H1 (cell line): Measurements from ENCODE around the gene CDK15. TPM values are rescaled to one million over a fixed set of nuclear protein-coding genes. Genes with fewer than 3 reads are reported as not detected.

Experiments used
- CTCF ChIA-PET: fragments of 300-600 bp; sonication (Branson Sonifier 250); formaldehyde crosslinking; loops from one replicate; lab custom pipeline; 2021; ENCODE audit not compliant: partially characterized antibody; lab: Charles Lee
- POLR2A ChIA-PET: fragments of 300-600 bp; sonication (Branson Sonifier 250); formaldehyde crosslinking; loops from one replicate; lab custom pipeline; 2021; ENCODE audit warnings: inconsistent platforms; ENCODE audit not compliant: partially characterized antibody; lab: Charles Lee
- DNase-seq, 2 experiments: peaks; one replicate each; pipeline versions ENCODE4 v3.0.0 to v3.0.0-alpha.2; 2010 to 2022; ENCODE audit warnings: low spot score in 2 of 2, low read depth in 1 of 2, mixed read lengths in 1 of 2
- FAIRE-seq: peaks from 2 replicates; lab custom pipeline; 2011; peaks lifted over from hg19 to GRCh38; lab: Jason Lieb, UNC
- H2AFZ ChIP-seq: 2 replicates; pipeline ENCODE4 v1.8.1; 2012; ENCODE audit warnings: low read length, inconsistent platforms
- H2AK5ac ChIP-seq: 2 replicates; pipeline ENCODE4 v1.6.1; 2013; ENCODE audit warnings: low read depth, low read length
- H2BK120ac ChIP-seq: replicated peaks from 2 replicates; pipeline ENCODE3; 2013; ENCODE audit warnings: low read depth, low read length, inconsistent platforms
- H2BK12ac ChIP-seq: 2 replicates; pipeline ENCODE4 v1.6.1; 2013; ENCODE audit warnings: low read depth, low read length
- H2BK15ac ChIP-seq: 2 replicates; pipeline ENCODE4 v1.6.1; 2013; ENCODE audit warnings: low read length
- H2BK20ac ChIP-seq: 2 replicates; pipeline ENCODE4 v1.6.1; 2013; ENCODE audit warnings: low read length
- H2BK5ac ChIP-seq: 2 replicates; pipeline ENCODE4 v1.6.1; 2013; ENCODE audit warnings: low read depth, low read length
- H3K14ac ChIP-seq: 2 replicates; pipeline ENCODE4 v1.6.1; 2013; ENCODE audit warnings: inconsistent platforms; ENCODE audit not compliant: insufficient read length
- H3K18ac ChIP-seq: 2 replicates; pipeline ENCODE4 v1.6.1; 2013; ENCODE audit warnings: low read length; ENCODE audit errors: extremely low read depth
- H3K23ac ChIP-seq: 2 replicates; pipeline ENCODE4 v1.6.1; 2013; ENCODE audit warnings: inconsistent platforms; ENCODE audit not compliant: insufficient read length
- H3K23me2 ChIP-seq: 2 replicates; pipeline ENCODE4 v1.6.1; 2013; ENCODE audit warnings: low read depth, low read length
- H3K27ac ChIP-seq: 2 replicates; pipeline ENCODE4 v1.6.1; 2011; ENCODE audit warnings: low read depth, low read length, inconsistent platforms
- H3K27me3 ChIP-seq, 4 experiments: replicated peaks in 1 of 4; 1 replicate in 1 of 4; 2 replicates in 3 of 4; pipeline versions ENCODE4 v1.6.1 to v1.8.1; 2011 to 2013; ENCODE audit warnings: low read length in 3 of 4, mild to moderate bottlenecking in 3 of 4, inconsistent platforms in 2 of 4, mixed read lengths in 2 of 4, moderate library complexity in 1 of 4; ENCODE audit not compliant: control insufficient read depth in 3 of 4, insufficient read depth in 3 of 4; ENCODE audit errors: extremely low read depth in 1 of 4
- H3K36me3 ChIP-seq, 4 experiments: 2 replicates each; pipeline versions ENCODE4 v1.6.1 to v1.8.1; 2011 to 2013; ENCODE audit warnings: mild to moderate bottlenecking in 4 of 4, low read length in 3 of 4, moderate library complexity in 2 of 4, control low read depth in 1 of 4, inconsistent platforms in 1 of 4; ENCODE audit not compliant: insufficient read depth in 4 of 4, control insufficient read depth in 2 of 4
- H3K4ac ChIP-seq: replicated peaks from 2 replicates; pipeline ENCODE3; 2013; ENCODE audit warnings: low read length, low read depth, mixed read lengths, inconsistent platforms; ENCODE audit not compliant: insufficient read length
- H3K4me1 ChIP-seq, 4 experiments: replicated peaks in 1 of 4; 1 replicate in 1 of 4; 2 replicates in 3 of 4; pipeline versions ENCODE4 v1.6.1 to v1.8.1; 2011 to 2013; ENCODE audit warnings: low read length in 3 of 4, inconsistent platforms in 2 of 4, mixed read lengths in 1 of 4; ENCODE audit not compliant: insufficient read depth in 4 of 4, control insufficient read depth in 3 of 4
- H3K4me2 ChIP-seq, 2 experiments: 2 replicates each; pipeline versions ENCODE4 v1.6.1 to v1.8.1; 2011 to 2013; ENCODE audit warnings: low read depth in 2 of 2, low read length in 2 of 2, control low read depth in 1 of 2, inconsistent platforms in 1 of 2, mild to moderate bottlenecking in 1 of 2; ENCODE audit not compliant: insufficient read depth in 1 of 2
- H3K4me3 ChIP-seq, 4 experiments: fragments of 200-600, 300-600 bp in 1 of 4; sonication (generic), shearing (Covaris generic), sonication (Bioruptor Twin) in 1 of 4; 2 replicates each; pipeline versions ENCODE4 v1.5.1 to v1.8.1; 2011 to 2016; ENCODE audit warnings: low read length in 4 of 4, low read depth in 3 of 4, control low read depth in 2 of 4, inconsistent platforms in 2 of 4, mild to moderate bottlenecking in 2 of 4, mixed read lengths in 1 of 4, moderate library complexity in 1 of 4; ENCODE audit not compliant: insufficient read depth in 2 of 4; ENCODE audit errors: extremely low read depth in 1 of 4
- H3K56ac ChIP-seq: replicated peaks from 2 replicates; pipeline ENCODE3; 2013; ENCODE audit warnings: low read depth, mild to moderate bottlenecking, mixed read lengths, low read length, inconsistent platforms; ENCODE audit not compliant: insufficient read length
- H3K79me1 ChIP-seq: 2 replicates; pipeline ENCODE4 v1.6.1; 2013; ENCODE audit warnings: low read depth, low read length, control low read depth
- H3K79me2 ChIP-seq, 2 experiments: 2 replicates each; pipeline versions ENCODE4 v1.6.1 to v1.8.1; 2012 to 2013; ENCODE audit warnings: low read length in 2 of 2, mild to moderate bottlenecking in 2 of 2, inconsistent platforms in 1 of 2; ENCODE audit not compliant: insufficient read depth in 2 of 2, control insufficient read depth in 1 of 2
- H3K9ac ChIP-seq, 4 experiments: replicated peaks in 1 of 4; 1 replicate in 1 of 4; 2 replicates in 3 of 4; pipeline versions ENCODE4 v1.6.1 to v1.8.1; 2011 to 2013; ENCODE audit warnings: low read depth in 3 of 4, low read length in 3 of 4, control low read depth in 2 of 4, mild to moderate bottlenecking in 2 of 4, moderate library complexity in 2 of 4, inconsistent platforms in 1 of 4; ENCODE audit errors: extremely low read depth in 1 of 4
- H3K9me3 ChIP-seq, 2 experiments: 2 replicates each; pipeline versions ENCODE4 v1.6.1 to v1.8.1; 2012 to 2013; ENCODE audit warnings: mild to moderate bottlenecking in 2 of 2, moderate library complexity in 2 of 2, control low read depth in 1 of 2, inconsistent platforms in 1 of 2, low read depth in 1 of 2, low read length in 1 of 2, mixed read lengths in 1 of 2; ENCODE audit not compliant: insufficient read depth in 2 of 2
- H4K20me1 ChIP-seq, 2 experiments: replicated peaks in 1 of 2; 2 replicates each; pipeline versions ENCODE3 to v1.8.1; 2011 to 2013; ENCODE audit warnings: inconsistent platforms in 2 of 2, low read length in 2 of 2, mild to moderate bottlenecking in 1 of 2; ENCODE audit not compliant: insufficient read depth in 2 of 2, control insufficient read depth in 1 of 2
- H4K5ac ChIP-seq: 2 replicates; pipeline ENCODE4 v1.6.1; 2013; ENCODE audit warnings: low read length, low read depth, mixed read lengths, inconsistent platforms; ENCODE audit not compliant: insufficient read length
- H4K8ac ChIP-seq: 2 replicates; pipeline ENCODE4 v1.8.0; 2013; ENCODE audit warnings: mild to moderate bottlenecking, moderate library complexity, low read length, inconsistent platforms; ENCODE audit not compliant: insufficient read depth; ENCODE audit errors: extremely low read depth
- H4K91ac ChIP-seq: replicated peaks from 2 replicates; pipeline ENCODE3; 2013; ENCODE audit warnings: low read length, mixed read lengths, inconsistent platforms; ENCODE audit not compliant: insufficient read length
- CHD2 ChIP-seq: IDR thresholded peaks from 2 replicates; pipeline ENCODE4 v1.6.1; 2012; ENCODE audit warnings: low read length, improper control_type of control experiment
- CTCF ChIP-seq, 3 experiments: IDR thresholded peaks; 1 replicate in 2 of 3; 2 replicates in 1 of 3; pipeline versions ENCODE4 v1.5.1 to v1.6.1; 2011; ENCODE audit warnings: low read length in 3 of 3, mild to moderate bottlenecking in 3 of 3, inconsistent platforms in 2 of 3, low read depth in 1 of 3, moderate library complexity in 1 of 3; ENCODE audit not compliant: insufficient read depth in 1 of 3; ENCODE audit errors: control extremely low read depth in 1 of 3
- KDM1A ChIP-seq: fragments of 200-600, 300-600 bp; sonication (generic); IDR thresholded peaks from 2 replicates; pipeline ENCODE4 v1.7.1; 2016; ENCODE audit warnings: mild to moderate bottlenecking, low read length, borderline replicate concordance
- MAX ChIP-seq: IDR thresholded peaks from 2 replicates; pipeline ENCODE4 v1.6.1; 2012; ENCODE audit warnings: inconsistent platforms
- RAD21 ChIP-seq, 2 experiments: IDR thresholded peaks in 1 of 2; conservative IDR thresholded peaks in 1 of 2; 2 replicates each; pipeline ENCODE4 v1.6.1; 2011; ENCODE audit warnings: low read depth in 2 of 2, low read length in 2 of 2, improper control_type of control experiment in 1 of 2, inconsistent platforms in 1 of 2, mild to moderate bottlenecking in 1 of 2, moderate library complexity in 1 of 2
- SIN3A ChIP-seq, 2 experiments: IDR thresholded peaks in 1 of 2; conservative IDR thresholded peaks in 1 of 2; 2 replicates each; pipeline ENCODE4 v1.6.1; 2011 to 2012; ENCODE audit warnings: low read length in 2 of 2, improper control_type of control experiment in 1 of 2, low read depth in 1 of 2, mild to moderate bottlenecking in 1 of 2
- SP2 ChIP-seq: IDR thresholded peaks from 2 replicates; pipeline ENCODE4 v1.6.1; 2012; ENCODE audit warnings: mild to moderate bottlenecking, low read length, inconsistent platforms
- TCF12 ChIP-seq: IDR thresholded peaks from 2 replicates; pipeline ENCODE4 v1.6.1; 2011; ENCODE audit warnings: low read depth, mild to moderate bottlenecking, low read length
- TEAD4 ChIP-seq: IDR thresholded peaks from 2 replicates; pipeline ENCODE4 v1.6.1; 2012; ENCODE audit warnings: low read depth, low read length, inconsistent platforms, mixed read lengths
- WGBS, 2 experiments: shearing (Covaris generic) in 1 of 2; methylation state at CpG; one replicate each; pipeline versions ENCODE4 v1.1.6 to v1.1.7; 2013 to 2015; ENCODE audit warnings: low lambda C conversion rate in 2 of 2, mixed read lengths in 2 of 2, inconsistent platforms in 1 of 2, low coverage in 1 of 2, missing lambda C conversion rate in 1 of 2; ENCODE audit not compliant: insufficient replicate concordance in 2 of 2, insufficient coverage in 1 of 2, insufficient read length in 1 of 2; ENCODE audit errors: extremely low coverage in 1 of 2, missing lambda C conversion rate in 1 of 2; 5-methylcytosine and 5-hydroxymethylcytosine counted together
- polyA plus RNA-seq, 7 experiments: library from polyadenylated mRNA; depleted of rRNA in 3 of 7; stranded (reverse) in 5 of 7; unstranded in 2 of 7; fragments of >200 nt in 5 of 7; fragments of 200-250 nt in 2 of 7; gene quantifications; 1 replicate in 5 of 7; 2 replicates in 1 of 7; 4 replicates in 1 of 7; pipeline versions ENCODE4 v1.2.1 to v1.2.3, GENCODE V29; 2011 to 2013; ENCODE audit warnings: missing spikeins in 2 of 7, mixed read lengths in 2 of 7
- total RNA-seq: library from RNA; stranded (reverse); fragmentation: NEBNext Ultra II Directional; extraction: Animal tissue kit (Norgen Biotek cat#: 25700); gene quantifications from 2 replicates; pipeline ENCODE4 v1.2.1, GENCODE V29; 2021

The CDK15 gene
- total and polyA plus RNA-seq, 2 of the 8 experiments (the other 6 are each of a cell fraction or from before 2014, with no cell fraction given) = 0.03 TPM; not detected in 1

- Histone ChIP-seq H4K20me1 (no peaks in the 10 kb centered on the region), H3K4me1 (peaks cover 3 to 27% (median 15%) of the 10 kb centered on the region in 4 experiments; a peak in 5 of 7 replicates), H4K5ac (no peak overlapping the region), H2AK5ac (no peak overlapping the region), H3K56ac (no peak overlapping the region), H4K91ac (no peak overlapping the region), H3K23ac (no peak overlapping the region), H4K8ac (no peak overlapping the region), H2BK5ac (no peak overlapping the region), H3K14ac (no peak overlapping the region), H3K9me3 (no peaks in the 10 kb centered on the region), H3K4me2 (0 out of 4 replicates have a peak overlapping the region, but pooled peaks of 1 of the 2 experiments have one; percentile 22), H3K4ac (no peak overlapping the region), H2BK20ac (no peak overlapping the region), H3K4me3 (no peak overlapping the region), H2BK15ac (no peak overlapping the region), H3K27me3 (no peaks in the 10 kb centered on the region; a peak in 1 of 7 replicates), H3K27ac (no peak overlapping the region), H3K79me2 (no peaks in the 10 kb centered on the region), H3K18ac (no peak overlapping the region; the same call in 1 of the 2 replicates), H3K23me2 (0 out of 2 replicates have a peak, but pooled peaks cover 2% of the 10 kb centered on the region), H2BK120ac (no peak overlapping the region), H3K36me3 (no peaks in the 10 kb centered on the region), H2AFZ (peak overlapping the region; percentile 86; the same call in 1 of the 2 replicates), H2BK12ac (no peak overlapping the region), H3K79me1 (no peaks in the 10 kb centered on the region), H3K9ac (no peak overlapping the region)
- ChIA-PET CTCF (interaction anchor here (0.7 to 3.8 kb wide), 87 partner anchors 8 to 323 kb away, joined by 3 to 26 read pairs (median 4); partner anchors contain the start of genes ALS2, CDK15 and KIAA2012), POLR2A (interaction anchor here (0.7 to 1.8 kb wide), 5 partner anchors 23 to 175 kb away, joined by 3 to 8 read pairs (median 4); no protein-coding TSS in a partner anchor)
- FAIRE-seq = peak; percentile 100
- DNase-seq = peak in 1 of 2 experiments; percentile 17
- WGBS, 2 experiments = 20% methylated on average over 5 of the region's 5 CpGs; no CpG with 5 or more reads in 1 of the 2 experiments
- TF ChIP-seq CTCF (IDR thresholded peaks at IDR 0.05; ENCODE audit: control extremely low read depth in 1 of 3, insufficient read depth in 1 of 3, low read depth in 1 of 3, low read length in 3 of 3) (peak; percentile 49 to 96 (median 83)), RAD21 (IDR thresholded peaks at IDR 0.05 in 1 of 2, conservative IDR thresholded peaks at IDR 0.05 in 1 of 2; ENCODE audit: low read depth in 2 of 2, low read length in 2 of 2) (peak; percentile 96 to 97), KDM1A (no peak), SP2 (no peak), TEAD4 (peak; percentile 83), SIN3A (conservative IDR thresholded peaks at IDR 0.05 in 1 of 2, IDR thresholded peaks at IDR 0.05 in 1 of 2; ENCODE audit: low read depth in 1 of 2, low read length in 2 of 2) (peak in 1 of 2 experiments; percentile 68; a peak in 1 of 4 replicates), TCF12 (no peak), CHD2 (0 out of 2 replicates have a peak, but pooled peaks have one; percentile 25), MAX (peak; percentile 66; the same call in 1 of the 2 replicates)
Measured at GRCh38 chr2:201860636-201861066, 54.3 kb downstream of the CDK15 start.
